AG08395 (cell line): ENCODE results near the gene NR1H2.
A peak's percentile ranks its signal among the peaks of the same experiment; 100 is the strongest.
"Not testable (repeated sequence)": the region's sequence is repeated elsewhere in the genome, so short reads cannot be mapped to it uniquely, and the experiment has no call there.

Experiments used
- DNase-seq: peaks from one replicate; pipeline ENCODE4 v3.0.0; 2012; ENCODE audit warnings: mixed read lengths, low spot score

NR1H2 gene

GRCh38 chr19:50378169-50378862 is 2.1 kb downstream of the NR1H2 start:
- no peak for DNase-seq

GRCh38 chr19:50378863-50379236 is 2.6 kb downstream of the NR1H2 start:
- no peak for DNase-seq

GRCh38 chr19:50379602-50380001 is 3.3 kb downstream of the NR1H2 start:
- DNase-seq = no peak

- DNase-seq = no peak
These were observed 3.9 kb downstream of the NR1H2 start for GRCh38 chr19:50380137-50380536.

GRCh38 chr19:50380751-50381151 is 4.5 kb downstream of the NR1H2 start:
- DNase-seq = no peak

- DNase-seq = no peak
These were observed 5.8 kb downstream of the NR1H2 start for GRCh38 chr19:50381881-50382729.

- no peak for DNase-seq
These were observed 7.0 kb downstream of the NR1H2 start for GRCh38 chr19:50383001-50383851.

GRCh38 chr19:50383852-50384684 is 7.8 kb downstream of the NR1H2 start, which contains the start of gene POLD1:
POLD1 (plus strand) TSS chr19:50384347; CDS start chr19:50398852, 14,505 bp downstream.
- peak; percentile 99 for DNase-seq

- no peak for DNase-seq
These were observed 8.7 kb downstream of the NR1H2 start for GRCh38 chr19:50384685-50385535.

- no peak for DNase-seq
These were observed 11.1 kb downstream of the NR1H2 start for GRCh38 chr19:50387176-50387867.

GRCh38 chr19:50387868-50388245 is 11.6 kb downstream of the NR1H2 start:
- no peak for DNase-seq

GRCh38 chr19:50390295-50390694 is 14.0 kb downstream of the NR1H2 start:
- DNase-seq = not testable (repeated sequence)

- DNase-seq = not testable (repeated sequence)
These were observed 14.7 kb downstream of the NR1H2 start for GRCh38 chr19:50390952-50391351.

- no peak for DNase-seq
These were observed 16.5 kb downstream of the NR1H2 start for GRCh38 chr19:50392759-50393158.

GRCh38 chr19:50393589-50393988 is 17.3 kb downstream of the NR1H2 start:
- no peak for DNase-seq

- no peak for DNase-seq
These were observed 17.8 kb downstream of the NR1H2 start for GRCh38 chr19:50394017-50394416.

- no peak for DNase-seq
These were observed 22.6 kb downstream of the NR1H2 start for GRCh38 chr19:50398675-50399367.

GRCh38 chr19:50399368-50399745 is 23.1 kb downstream of the NR1H2 start:
- DNase-seq = no peak
